Fibroblast of skin of right biceps (primary cell): ENCODE measurements around the gene BAIAP2.

ENCODE experiments used
- DNase-seq: peaks from one replicate; pipeline ENCODE4 v3.0.0-alpha.2; 2013

The BAIAP2 gene

GRCh38 chr17:81091774-81092517 lies 57.0 kb downstream of the BAIAP2 start:
- DNase-seq, result no peak

DNA sequence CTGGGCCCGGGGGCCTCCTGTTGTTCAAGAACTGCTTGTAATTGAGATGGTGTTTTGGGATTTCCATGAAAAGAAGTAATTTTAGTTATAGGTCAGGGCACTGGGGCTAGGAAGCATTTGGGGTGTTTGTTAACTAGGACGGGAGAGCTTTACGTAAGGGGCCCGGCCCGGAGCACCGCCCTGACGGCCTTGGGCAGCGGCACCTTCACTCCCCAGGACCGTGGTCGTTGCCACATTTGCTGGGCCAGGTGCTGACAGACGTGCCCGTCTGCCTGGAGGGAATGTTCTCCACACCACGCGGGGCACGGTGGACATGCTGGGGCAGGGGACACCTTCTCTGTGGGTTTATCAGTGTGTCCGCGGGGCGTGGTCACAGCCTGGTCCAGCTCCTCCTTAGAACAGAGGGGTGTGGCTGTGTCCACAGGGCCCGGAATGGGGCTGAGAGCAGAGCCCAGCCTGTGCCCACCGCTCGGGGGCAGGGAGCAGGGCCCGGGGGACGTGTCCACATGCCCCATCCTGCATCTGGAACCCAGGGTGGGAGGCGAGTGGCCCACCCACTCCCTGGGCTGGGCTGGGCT lies 57.7 kb downstream of the BAIAP2 start:
- no peak for DNase-seq

GRCh38 chr17:81093619-81094508 lies 58.9 kb downstream of the BAIAP2 start:
- DNase-seq, result no peak

- peak; percentile 100 for DNase-seq
Measured at GRCh38 chr17:81094509-81095382, 59.8 kb downstream of the BAIAP2 start.

DNA sequence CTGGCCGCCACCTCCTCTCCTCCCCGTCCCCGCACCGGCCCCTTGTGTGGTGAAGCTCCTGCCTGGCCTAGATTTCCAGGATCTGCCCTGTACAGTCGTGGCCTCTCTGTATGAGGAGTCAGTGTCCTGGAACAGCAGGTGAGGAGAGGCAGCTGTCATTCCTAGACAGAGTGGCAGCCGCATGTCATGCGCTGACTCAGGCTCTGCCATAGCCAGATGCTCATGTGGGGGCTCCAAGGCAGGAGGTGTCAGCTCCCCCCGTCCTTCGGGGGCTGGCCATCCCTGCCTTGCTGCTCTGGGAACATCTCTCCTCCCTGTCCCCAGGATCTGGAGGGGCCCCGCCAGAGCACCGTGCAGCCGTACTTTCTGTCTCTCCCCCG lies 60.4 kb downstream of the BAIAP2 start:
- peak; percentile 30 for DNase-seq

DNA sequence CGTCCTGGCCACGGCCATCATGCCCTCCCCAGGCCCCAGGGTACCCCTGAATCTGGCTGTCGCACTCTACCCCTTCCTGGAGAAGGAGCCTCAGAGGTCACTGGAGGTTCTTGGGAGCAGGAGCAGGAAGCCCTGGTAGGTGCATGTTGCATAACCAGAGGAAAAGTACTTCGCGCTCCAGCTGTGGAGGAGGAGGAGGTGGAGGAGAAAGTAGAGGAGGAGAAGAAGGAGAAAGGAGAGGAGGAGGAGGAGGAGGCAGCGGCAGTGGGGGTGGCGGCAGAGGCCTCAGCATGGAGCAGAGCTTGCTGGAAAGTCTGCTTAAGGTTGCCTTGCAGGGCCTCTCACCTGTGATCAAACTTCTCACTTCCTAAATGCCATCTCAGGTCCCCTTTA lies 61.8 kb downstream of the BAIAP2 start:
- DNase-seq, result no peak

- peak; percentile 82 for DNase-seq
Measured at GRCh38 chr17:81097134-81097942, 62.4 kb downstream of the BAIAP2 start.

GRCh38 chr17:81097943-81098308 lies 63.0 kb downstream of the BAIAP2 start:
- DNase-seq, result peak; percentile 51

- no peak for DNase-seq
Measured at GRCh38 chr17:81099888-81100287, 64.9 kb downstream of the BAIAP2 start.

DNA sequence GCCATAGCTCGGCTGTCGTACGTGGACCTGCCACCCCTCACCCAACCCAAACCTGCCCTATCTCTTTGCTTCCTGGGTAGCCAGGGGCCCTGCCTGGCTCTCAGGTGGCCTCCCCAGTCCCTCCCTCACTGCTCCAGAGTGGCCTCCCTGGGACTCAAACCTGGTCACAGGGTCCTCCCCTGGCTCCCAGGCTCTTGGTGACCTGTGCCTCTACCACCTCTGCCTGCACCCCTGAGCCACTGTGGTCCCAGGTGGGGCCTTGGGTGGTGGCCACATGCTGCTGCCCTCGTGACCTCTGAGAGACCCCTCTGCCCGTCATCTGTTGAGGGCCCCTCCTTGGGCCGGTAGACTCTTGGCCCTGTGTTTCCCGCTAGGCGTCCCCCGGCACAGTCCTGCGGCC lies 65.7 kb downstream of the BAIAP2 start:
- no peak for DNase-seq

DNA sequence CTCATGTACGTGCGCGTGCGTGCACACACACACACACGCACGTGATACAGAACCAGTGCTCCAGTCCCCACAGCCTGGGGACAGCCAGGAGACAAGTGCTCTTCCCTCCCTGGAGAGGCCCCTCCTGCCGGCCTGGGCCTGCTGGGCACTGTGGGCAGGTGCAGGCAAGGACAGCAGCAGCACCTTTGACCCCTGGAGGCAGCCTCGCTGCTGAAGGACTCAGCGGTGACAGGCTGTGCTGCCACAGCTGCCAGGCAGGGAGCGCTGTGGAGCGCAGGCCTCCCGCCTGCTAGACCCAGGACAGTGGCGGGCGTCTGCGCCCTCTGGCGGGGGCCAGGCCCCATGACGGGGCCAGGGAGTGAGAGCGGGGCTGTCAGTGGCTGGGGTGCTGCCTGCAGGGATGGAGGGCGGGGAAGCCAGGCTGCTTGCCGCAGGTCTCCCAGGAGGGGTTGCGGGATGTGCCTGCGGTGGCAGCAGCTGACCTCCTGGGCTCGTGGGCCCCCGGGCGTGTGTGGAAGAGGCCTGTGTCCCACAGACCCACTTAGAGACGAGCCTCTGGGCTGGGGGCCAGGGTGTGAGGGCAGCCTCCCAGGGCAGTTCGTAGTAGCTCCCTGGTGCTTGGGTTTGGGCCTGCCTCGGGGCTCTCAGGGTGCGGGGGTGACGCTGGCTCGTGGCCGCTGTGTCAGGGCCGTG lies 66.8 kb downstream of the BAIAP2 start:
- peak; percentile 66 for DNase-seq

DNA sequence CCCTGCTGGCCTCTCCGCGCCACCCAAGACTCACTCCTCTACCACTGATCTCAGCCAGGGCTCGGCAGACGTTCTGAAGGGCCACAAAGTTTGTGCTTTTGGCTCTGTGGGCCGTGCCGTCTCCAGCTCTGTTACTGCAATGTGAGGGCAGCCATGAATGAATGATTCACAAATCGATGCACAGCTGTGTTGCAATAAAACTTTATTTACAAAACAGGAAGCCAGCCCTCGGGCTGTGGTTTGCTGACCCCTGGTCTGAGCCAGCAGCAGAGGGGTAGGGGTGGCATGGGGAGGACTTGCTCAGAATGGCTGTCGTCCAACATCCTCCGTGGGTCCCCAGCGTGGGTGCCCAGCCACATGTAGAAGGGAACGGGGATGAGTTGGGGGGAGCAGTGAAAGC lies 67.4 kb downstream of the BAIAP2 start:
- DNase-seq, result no peak

- DNase-seq, result no peak
Measured at GRCh38 chr17:81102869-81103268, 67.9 kb downstream of the BAIAP2 start.

GRCh38 chr17:81103379-81103778 lies 68.4 kb downstream of the BAIAP2 start:
- DNase-seq, result no peak

- DNase-seq, result no peak
Measured at GRCh38 chr17:81106716-81107115, 71.8 kb downstream of the BAIAP2 start.

DNA sequence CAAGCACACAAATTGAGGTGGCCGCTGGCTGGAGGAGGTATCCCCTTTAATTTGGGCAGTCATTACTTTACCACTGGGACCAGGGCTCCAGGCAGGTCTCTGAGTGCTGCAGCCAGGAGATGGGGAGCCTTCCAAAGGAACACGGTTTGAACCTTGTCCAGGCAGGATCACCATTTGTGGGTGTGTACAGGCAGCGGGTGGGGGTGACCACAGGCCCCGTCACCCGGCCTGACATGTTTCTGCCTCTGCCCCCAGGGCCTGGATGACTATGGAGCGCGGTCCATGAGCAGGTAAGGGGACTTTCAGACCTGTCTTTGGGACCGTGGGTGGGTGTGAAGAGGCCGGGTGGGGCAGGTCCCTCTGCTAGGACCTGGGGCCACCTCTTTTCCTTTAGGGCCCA lies 73.3 kb downstream of the BAIAP2 start:
- no peak for DNase-seq

- DNase-seq, result no peak
Measured at GRCh38 chr17:81109957-81110356, 75.0 kb downstream of the BAIAP2 start.

GRCh38 chr17:81110488-81111040 lies 75.6 kb downstream of the BAIAP2 start:
- DNase-seq, result no peak

DNA sequence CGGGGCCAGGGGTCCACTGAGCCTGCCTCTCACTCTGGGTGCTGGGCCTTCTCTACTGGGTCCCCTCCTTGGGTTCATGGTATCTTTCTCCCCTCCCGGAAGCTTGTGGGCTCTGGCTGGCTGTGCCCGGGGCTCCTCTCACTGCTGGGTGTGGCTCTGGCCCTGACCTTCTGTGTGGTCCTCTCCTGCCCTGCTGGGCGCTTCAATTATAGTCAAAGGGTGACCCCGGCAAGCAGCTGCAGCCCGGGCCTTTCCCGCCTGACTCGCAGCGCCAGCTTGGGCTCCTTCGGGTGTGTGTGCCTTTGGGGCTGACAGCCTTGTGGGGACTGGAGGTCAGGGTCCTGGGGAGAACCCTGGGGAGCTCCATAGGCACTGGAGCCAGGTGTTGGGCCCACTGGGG lies 76.1 kb downstream of the BAIAP2 start:
- DNase-seq, result no peak

DNA sequence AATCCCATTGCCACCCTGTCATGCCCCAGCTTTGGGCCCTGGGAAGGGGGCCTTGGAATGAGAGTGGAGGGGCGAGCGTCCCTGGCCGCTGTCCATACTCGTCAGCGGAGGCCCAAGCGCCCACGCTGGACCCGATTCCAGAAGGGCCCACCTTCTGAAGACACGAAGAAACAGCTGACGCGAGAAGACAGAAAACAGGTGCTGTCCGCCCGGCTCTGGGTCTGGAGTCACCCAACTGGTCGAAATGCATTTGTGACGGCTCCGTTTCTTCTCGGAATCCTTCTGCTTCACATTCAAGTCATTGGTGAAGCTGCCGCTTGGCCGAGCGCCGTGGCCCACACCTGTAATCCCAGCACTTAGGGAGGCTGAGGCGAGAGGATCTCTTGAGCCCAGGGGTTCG lies 77.5 kb downstream of the BAIAP2 start:
- DNase-seq, result no peak

DNA sequence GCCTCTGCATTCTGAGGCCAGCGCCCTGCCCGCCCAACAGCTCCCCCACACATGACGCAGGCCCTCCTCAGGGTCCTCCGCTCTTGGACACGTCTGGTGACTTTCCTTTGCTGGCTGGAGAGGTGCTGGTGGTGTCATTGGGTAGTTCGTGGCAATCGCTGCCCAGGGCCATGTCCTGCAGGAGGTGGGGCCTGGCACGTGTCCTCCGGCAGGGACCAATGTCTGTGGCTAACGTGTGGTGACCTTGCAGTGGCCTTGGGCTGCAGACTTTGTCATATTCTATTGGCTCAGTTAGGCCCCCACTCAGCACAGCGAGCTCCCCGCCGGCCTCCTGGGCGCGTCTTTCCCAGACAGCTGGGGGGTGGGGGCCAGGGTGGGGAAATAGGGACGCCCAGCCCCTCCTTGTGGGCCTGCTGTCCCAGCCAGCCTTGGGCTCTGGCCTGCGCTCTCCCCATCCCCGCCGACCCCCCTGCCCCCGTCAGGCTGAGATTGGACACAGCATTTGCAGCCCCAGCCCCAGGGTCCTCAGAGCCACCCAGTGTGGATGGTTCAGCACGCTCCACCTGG lies 78.3 kb downstream of the BAIAP2 start:
- no peak for DNase-seq
